Superior temporal gyrus (tissue), 1 donor: ENCODE results near the gene IGFL3.
A peak's percentile ranks its signal among the peaks of the same experiment; 100 is the strongest.

Experiments used
- DNase-seq: peaks from one replicate; pipeline ENCODE4 v3.0.0-alpha.2; 2016; ENCODE audit errors: extremely low spot score

The IGFL3 gene

GRCh38 chr19:46076951-46077814, 47.3 kb downstream of the IGFL3 start:
- DNase-seq, result peak; percentile 96

DNA sequence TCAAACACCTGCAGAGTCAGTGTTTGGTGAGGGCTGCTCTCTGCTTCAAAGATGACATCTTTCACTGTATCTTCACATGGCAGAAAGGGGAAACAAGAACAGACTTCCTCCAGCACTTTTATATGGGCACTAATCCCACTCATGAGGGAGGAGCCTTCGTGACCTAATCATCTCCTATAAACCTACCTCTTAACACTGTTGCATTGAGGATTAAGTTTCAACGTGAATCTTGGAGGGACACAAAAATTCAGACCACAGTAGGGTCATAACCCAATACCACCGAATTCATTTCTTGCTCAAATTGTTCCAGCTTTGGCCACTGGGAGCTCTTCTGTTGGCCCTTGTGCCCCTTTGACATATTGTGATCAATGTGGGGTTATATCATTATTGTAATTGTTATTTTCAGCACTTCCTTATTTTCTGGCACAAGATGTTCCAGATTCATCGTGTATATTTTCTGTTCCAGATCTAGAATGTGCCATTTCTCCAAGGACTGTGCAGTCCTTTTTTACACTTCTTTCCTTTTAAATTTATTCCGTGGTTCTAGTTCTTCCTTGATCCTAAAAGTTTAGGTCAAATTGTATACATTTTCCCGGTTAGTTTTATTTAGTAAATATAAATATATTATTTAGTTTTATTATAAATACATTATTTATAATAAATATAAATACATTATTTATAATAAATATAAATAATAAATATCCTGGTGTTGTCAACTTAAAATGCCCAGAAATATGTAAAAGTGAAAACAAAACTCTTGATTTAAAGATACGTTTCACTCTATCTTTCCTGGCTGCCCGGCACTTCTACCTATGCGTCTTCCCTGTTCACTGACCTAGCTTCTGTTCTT, 48.2 kb downstream of the IGFL3 start:
- DNase-seq, result no peak

DNA sequence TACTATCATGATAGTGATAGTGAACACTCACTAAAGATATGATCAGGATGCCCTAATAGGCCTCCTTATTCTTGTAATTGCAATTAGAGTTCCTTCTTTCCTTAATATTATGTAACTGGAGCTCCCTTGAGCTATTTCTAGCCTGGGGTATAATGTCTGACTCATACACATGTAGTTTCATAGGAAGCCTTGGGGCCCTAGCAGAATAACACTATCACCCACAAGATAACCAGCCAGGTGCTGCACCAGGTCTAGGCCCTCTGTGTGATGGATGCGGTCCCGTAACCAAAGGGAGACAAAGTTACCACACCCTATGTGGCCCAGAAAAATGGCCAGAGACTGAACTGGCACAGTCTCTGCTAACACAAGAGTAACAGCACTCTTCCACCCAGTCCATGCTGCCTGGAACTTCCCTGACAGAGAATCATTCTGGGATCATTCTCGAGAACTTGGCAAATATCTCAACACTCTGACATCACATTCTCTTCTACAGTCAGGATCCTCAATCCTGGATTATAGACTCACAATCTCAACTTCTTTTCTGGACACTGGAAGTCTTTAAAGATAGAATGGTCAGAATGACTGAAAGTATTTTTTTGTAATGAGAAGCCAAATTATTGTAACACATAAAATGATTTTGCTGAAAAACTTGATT, 51.1 kb downstream of the IGFL3 start:
- DNase-seq, result no peak
